SHP77 (cell line): ENCODE measurements around the gene METTL1.
A peak's percentile ranks its signal among the peaks of the same experiment; 100 is the strongest.

Experiments
- DNase-seq, 2 experiments: peaks; one replicate each; lab custom pipeline; 2025; lab: John Stamatoyannopoulos, UW

The METTL1 gene

DNA sequence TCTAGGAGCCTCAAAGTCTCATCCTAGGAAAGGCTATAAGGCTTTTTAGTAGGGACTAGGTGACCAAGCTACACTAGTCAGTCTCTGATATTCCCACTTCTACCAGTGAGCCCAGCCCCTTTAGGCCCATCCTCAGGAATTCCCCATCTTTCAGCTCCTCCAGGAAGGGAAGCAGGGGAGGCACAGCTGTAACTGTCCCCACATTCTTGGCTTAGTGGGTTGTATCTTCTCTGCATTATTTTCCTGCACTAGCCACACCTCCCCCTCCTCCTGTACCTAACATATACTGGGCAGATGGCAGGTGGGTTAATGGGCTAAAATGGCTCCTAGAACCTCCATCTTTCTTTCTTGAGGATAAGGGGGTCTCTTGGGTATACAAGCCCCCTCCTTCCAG lies 4.6 kb downstream of the METTL1 start:
- no peak for DNase-seq

DNA sequence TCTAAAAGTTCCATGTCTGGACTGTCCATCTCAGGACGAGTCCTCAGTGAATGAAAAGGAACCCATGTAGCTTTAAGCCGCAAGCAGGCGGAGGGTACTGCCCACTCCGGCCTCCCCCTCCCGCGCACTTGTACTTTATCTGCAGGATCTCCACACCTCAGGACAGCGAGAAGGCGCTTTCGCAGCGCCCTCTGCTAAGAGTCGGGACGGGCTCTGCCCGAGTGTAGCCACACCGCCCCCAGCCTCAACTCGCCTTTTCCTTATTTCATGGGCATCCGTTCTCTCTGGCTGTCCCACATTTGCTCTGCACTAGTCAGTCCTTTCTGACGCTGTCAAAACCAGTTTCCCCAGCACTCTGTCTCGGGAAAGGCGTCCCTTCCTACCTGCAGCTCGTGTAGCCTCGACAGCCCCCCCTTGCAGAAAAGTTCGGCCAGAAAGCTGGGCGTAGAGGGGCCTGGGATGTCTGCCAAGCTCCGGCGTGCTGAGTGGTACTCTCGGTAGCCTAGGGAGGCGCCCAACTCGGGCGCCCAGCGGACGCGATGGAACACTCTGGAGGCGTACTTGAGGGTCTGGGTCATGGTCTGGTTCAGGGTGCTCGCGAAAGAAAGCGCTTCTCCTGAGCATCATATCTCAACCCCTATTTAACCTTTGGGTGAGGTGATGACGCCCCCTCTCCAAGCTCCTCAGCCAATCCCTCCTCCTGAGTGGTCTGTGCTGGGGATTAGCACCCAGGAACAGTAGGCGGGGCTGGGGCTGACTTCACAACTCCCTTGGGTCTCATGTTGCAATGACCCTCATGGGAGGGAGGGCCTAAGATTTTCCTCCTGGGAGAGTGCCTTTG lies 5.2 kb downstream of the METTL1 start, which contains the start of gene CYP27B1:
TSS of gene CYP27B1 (minus strand) at position 615 of the 841 bp plus-strand sequence. CDS start at position 578, 37 bp downstream.
- DNase-seq = peak in 1 of 2 experiments; percentile 14

DNA sequence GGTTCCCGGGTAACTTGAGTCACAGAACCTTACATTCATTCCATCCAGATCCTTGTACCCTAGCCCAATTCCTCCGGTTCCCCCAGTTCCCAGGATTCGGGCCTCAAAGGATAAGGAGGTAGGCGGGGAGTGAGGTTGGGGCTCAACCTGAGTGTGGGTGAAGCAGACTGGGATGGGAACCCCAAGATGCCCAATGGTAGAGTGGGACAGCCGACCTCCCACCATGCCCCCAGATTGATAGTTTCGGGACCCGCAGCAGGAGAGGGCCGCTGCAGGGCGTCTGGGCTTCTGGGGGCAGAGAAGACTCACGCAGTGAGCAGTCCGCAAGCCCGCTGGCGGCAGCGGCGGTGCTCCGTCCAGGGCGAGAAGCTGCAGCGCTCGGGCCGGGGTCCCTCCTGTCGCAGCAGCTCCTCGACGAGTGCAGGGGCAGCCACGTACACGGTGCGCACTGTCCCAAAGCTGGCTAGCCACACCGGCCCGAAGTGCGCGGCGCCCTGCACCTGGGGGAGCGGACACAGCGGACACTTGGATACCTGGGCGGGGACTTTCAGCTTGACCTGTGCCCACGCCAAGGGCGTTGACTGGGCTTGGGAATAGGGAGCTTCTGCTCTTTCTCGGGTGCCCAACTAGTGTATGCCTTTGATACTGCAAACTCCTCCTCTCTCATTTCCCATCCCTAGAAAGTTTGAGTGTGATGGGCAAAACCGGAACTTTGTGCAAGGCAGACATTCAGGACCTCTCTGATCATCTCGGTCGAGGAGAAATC lies 6.0 kb downstream of the METTL1 start:
- no peak for DNase-seq

DNA sequence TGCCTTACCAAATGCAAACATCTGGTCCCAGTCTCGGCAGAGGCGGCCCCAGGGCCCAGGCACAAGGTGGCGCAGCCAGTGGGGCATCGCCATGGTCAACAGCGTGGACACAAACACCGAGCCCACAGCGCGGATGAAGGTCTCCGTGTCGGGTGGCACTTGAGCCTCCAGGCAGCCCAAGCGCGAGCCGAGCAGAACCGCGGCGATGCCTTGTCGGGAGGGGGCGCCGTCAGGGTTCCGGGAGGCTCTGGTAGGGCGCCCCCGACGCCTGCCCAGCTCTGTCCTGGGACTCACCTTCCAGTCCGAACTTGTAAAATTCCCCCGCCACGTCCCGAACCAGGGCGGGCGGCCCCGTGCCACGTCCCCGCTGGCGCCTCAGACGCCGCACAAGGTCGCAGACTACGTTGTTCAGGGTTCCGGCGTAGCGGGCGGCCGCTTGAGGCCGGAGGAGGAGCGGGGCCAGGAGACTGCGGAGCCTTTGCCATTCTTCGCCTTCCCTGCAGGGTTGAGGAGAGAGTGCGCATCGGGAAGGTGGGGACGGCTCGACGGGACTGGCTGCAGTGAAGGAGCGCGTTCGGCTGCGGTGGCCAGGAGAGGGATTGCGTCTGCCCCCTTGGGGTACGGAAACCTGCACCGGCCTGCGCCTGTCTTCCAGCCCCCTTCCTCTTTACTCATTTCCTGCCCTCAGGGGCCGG lies 6.8 kb downstream of the METTL1 start:
- no peak for DNase-seq

DNA sequence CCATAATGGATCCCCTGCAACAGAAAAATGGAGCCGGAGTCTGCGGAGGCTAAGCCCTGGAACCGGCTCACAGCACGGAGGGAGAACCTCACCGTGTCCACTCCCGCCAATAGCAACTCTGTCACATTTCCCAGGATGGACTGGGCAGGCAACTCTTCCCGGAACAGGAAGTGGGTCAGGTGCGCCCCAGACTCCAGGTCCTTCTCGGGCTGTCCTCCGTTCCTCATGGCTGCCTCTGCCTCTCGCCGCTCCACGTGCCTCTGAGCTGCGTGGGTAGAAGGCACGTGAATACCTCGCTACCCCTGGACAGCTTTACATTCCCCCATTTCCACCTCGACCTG lies 7.3 kb downstream of the METTL1 start:
- no peak for DNase-seq

DNA sequence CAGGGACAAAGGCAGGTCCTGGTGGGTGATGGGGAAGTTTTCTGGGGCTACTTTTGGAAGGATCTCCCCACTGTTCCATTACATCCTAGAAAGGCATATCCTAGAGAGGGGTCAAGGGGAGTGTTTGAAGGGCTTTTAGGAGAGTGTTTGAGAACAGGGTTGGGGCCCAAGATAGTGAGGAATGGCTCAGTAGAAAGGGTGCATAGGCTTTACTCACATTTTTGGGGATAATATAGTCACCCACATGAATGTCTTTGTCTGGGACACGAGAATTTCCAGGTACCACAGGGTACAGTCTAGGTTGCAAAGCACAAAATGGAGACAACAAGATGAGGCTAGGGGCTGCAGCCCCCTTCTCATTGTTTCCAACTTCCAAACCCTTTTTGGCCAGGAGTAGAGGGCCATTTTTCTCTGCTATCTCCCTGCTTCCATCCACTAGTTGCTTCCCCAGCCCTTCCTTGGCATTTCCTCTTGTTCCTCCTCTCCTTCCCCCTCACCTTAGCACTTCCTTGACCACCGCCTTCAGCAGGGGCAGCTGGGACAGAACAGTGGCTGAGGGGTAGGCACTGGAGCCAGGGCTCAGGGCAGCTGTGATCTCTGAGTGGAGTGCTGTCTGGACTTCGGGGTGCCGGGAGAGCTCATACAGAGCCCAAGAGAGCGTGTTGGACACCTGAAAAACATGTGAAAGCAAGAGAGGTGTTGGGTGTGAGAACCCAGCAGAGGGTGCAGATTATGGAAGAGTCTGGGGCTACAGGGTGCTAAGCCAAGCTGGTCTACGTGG lies 7.8 kb downstream of the METTL1 start:
- no peak for DNase-seq

DNA sequence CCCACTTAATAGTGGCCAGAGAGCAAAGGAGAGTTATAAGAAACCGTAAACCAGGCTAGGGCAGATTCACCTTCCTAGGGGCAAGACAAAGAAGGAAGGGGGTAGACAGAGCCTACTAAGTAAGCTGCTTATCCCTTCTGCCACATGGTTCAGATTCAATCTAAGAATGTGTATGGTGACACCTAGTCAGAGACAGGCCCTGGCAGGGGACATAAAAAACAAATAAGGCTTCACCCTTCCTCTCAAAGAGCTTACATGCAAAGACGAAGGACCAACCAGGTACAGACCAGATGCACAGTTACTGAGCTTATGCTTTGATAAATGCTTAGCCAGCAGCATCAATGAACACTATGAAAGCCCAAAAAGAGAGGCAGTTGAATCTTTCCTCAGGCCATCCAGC lies 9.4 kb downstream of the METTL1 start:
- no peak for DNase-seq

DNA sequence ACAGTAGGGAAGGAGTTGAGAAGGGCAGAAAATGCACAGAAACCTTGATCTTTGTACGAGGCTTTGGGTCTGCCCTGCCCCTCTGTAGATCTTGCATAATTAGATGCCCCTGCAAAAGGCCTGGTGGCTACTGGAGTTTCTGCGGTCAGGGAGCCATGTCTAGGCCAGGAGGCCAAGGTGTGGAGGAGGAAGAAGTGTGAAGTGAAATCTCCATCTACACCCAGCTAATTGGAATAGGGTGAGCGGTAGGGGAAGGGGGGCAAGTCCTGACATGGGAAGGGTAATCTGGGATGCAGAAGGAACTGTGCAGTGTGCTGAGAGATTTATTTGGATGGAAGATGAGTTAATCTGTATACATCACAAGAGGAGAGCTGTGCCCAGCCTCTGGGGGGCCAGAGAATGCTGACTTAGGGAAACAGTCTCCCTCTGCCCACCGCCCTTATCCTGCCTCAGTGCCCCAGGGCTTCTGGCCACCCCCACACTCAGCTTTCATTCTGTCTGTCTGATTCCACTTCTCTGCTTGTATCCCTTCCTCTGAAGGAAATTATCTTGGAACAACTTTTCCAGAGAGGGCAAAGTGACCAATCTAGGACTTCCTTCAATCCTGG lies 10.4 kb downstream of the METTL1 start:
- no peak for DNase-seq

DNA sequence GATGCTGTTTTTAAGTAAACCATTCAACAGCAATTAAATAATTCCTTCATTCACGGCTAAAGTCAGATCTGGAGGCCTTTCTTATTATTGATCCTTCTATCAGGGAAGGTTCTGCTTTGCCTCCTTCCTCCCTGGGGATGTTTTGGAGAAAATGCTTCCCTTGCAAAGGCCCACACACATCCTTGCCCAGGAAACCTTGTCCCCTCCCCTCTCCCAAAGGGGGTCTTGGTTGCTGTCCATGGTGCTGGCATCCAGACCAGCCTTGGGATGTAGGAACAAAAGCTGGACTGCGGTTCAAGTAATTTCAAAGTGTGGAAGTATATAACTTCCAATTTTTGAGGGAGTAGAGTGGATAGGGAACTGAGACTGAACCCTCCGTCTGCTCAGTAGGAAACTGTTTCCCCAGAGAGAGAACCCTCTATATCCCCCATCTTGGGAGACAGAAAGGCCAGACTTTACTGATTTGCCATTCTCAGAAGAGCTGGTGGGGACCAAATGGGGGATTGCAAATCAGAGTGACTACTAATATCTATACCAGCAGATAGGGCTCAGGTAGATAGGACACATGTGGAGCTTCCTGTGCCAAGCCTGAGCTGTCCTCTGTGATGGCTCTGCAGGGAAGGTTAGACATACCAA lies 11.4 kb downstream of the METTL1 start:
- DNase-seq = no peak

DNA sequence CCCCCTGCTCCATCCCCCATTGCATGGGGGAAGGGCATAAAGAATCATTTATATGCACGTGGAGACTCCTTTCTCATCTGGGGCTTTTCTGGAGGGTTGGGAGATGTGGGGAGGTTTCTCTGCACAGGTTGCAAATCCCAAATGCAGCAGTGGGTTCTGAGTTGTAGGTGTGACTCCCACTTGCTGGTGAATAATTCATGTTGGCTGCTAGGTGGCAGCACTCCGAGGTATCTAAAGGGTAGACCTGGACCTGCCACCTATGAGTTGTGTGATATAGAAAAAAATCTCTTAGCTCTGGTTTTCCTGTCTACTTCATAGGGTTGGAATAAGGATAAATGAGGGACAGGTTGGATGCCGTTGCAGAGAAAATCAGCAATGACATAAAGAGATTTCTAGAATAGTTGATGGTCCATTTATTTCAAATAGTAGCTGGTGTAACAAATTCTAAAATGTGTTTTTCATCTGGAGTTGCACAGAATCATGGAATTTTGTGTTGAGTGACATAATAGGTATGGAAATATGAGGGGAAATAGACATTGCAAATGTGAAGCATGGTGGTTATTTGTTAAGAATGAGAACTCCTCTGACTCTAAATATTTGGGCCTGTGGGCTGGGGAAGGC lies 12.4 kb downstream of the METTL1 start:
- DNase-seq = peak in 1 of 2 experiments; percentile 63

DNA sequence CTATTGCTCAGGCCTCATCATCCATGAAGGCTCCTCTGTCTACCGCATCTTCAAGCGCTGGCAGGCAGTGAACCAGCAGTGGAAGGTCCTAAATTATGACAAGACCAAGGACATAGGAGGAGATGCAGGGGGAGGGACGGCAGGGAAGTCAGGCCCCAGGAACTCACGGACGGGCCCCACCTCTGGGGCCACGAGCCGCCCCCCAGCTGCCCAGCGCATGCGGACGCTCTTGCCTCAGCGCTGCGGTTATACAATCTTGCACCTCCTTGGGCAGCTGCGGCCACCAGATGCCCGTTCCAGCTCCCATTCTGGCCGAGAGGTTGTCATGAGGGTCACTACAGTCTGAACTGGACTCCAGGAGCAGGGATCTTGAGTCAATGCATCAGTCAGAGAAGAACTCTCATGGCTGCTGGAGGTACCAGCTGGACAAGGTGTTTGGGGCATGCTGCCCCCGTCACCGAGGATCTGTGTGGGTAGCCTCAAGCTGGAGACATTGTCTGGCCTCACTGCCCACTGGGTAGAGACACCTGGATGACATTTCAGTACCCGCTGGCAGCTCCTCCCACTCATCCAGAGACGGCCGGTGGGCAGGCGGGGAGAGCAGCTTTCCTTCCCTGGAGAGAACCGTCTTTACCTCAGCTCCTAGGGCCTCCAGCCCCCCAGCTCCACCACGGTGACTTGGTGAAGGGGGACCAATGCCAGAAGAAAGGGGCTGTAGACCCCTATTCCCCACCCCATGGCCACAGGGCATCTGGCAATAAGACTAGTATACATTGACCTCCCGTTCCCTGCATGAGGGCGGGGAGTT lies 13.1 kb downstream of the METTL1 start:
- DNase-seq = no peak

DNA sequence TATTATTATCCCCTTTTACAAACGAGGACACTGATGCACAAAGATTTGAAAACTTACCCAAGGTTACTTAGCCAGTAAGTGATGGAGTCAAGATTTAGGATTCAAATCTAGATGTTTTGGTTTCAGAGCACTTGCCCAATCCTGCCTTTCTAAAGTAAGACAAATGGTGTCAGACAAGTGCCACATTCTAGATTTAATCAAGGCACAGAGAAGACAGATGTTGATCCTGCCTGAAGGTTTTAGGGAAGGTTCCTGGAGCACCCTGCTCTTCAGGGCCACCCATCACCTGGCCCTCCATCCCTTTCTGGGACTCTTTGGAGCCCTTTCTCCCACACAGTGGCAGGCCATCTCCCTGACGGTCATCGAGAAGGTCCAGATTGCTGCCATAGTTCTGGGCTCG lies 14.1 kb downstream of the METTL1 start:
- no peak for DNase-seq

DNA sequence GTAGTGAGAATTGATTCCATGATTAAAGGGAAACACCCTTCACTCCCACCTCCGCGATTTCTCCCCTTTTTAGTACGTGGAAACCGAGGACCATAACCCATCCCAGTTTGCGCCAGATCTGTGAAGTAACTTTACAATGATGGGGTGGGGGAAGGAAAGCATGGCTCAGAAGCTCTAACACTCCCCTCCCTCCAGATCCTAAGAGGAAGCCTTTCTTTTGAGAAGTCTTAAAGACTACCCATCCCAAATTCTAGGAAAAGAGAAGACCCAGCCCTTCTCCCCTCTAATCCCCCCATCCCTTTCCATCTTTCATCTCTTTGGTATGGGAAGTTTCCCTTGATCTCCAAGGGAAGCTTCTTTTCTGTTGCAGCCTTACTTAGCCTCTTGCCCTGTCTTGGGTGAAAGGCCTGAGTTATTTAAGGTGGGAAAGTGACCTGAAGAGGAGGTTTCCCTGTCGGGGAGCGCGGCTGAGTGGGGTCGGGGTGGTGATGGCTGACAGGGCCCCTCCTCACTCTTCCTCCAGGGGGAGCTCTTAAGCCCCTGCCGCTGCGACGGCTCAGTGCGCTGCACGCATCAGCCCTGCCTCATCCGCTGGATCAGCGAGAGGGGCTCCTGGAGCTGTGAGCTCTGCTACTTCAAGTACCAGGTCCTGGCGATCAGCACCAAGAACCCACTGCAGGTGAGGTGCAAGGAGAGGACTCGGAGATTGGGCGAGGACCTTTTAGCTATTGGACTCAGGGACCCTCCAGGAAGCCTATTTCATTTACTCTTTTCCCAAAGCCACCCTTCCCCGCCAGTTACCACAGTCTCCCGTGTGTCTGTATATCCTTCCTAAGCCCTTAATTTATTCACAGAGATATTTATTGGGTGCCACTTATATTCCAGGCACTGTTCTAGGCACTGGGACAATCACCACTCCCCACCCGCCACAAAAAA lies 15.2 kb downstream of the METTL1 start:
- DNase-seq = peak; percentile 24 to 27

DNA sequence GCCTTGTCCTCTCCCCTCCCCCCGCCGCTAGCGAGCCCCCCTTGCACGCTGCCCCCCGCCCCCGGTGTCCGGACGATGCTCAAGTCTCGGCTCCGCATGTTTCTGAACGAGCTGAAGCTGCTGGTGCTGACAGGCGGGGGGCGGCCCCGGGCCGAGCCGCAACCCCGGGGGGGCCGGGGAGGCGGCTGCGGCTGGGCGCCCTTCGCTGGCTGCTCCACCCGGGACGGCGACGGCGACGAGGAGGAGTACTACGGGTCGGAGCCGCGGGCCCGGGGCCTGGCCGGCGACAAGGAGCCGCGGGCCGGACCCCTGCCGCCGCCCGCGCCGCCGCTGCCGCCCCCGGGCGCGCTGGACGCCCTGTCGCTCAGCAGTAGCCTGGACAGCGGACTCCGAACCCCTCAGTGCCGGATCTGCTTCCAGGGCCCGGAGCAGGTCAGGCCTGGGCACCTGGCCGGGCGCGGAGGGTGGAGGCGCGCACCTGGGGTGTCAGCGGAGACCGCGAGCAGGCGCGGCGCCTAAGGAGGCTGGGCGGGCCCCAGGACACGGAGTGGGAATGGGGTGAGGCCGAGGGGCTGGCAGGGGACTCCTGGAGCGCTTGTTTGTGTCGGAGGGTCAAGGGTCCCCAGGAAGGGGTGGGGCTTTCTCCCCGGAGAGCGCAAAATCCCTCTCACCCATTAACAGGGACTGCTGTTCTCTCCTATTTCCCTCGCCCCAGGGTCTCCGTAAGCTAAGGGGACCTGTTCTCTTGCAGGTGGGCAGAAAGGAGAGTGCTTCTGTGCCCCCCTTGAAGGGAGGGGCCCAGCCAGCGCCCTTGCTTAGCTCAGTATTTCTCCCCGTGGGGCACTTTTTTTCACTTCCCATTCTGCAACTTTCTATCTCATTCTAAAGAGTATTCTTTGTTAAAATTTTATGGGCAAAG lies 16.2 kb downstream of the METTL1 start:
- no peak for DNase-seq

DNA sequence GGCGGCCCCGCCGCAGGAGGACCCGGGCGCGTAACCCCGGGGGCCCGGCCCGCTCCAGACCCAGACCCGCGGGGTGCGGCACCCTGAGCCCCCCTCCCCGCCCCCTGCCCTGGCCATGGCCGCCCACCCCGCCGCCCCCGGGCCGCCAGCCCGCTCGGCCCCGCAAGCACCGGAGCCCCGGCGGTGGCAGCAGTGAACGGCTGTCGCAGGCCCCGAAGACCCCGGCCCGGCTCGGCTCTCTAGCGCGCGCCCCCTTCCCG lies 16.8 kb downstream of the METTL1 start:
- no peak for DNase-seq

DNA sequence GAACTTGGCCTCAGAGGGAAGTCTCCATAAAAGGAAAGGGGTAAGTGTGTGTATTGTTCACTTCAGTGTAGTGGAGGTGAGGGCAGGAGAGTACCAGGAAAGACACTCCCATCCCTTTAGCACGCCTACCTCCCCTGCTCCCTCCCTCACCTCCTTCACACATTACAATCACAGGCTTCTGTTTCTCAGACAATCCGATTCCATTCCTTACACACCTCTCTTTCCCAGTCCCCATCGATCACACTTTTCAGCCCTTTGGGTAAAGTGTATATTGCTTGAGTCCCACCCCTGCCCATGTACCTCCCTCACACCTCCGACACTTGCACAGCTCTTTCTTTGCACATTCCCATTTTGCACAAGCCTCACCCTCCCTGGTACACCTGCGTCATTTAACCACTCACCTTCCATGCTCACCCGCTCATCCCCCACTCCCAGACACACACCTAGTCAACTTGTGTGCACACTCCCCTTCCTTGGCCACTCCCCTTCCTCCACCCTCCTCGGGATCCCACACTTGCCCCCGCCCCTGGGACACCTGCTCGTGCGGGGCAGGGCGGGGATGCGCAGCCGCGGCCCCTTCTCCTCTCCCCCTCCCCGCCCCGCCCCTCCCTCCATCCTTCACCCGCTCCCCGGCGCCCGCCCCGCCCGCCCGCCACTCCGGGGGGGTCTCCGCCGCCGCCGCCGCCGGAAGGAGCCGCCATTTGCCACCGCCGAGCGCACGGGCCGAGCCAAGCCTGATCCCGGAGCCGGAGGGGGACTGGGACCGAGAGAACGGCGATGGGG lies 17.3 kb downstream of the METTL1 start, which contains the start of gene MARCHF9:
TSS of gene MARCHF9 (plus strand) at position 693 of the 783 bp plus-strand sequence. CDS start 426 bp downstream, outside the sequence.
- DNase-seq = peak; percentile 55 to 83
